ENCODE data around the gene TEX13B.

Gene TEX13B

DNA sequence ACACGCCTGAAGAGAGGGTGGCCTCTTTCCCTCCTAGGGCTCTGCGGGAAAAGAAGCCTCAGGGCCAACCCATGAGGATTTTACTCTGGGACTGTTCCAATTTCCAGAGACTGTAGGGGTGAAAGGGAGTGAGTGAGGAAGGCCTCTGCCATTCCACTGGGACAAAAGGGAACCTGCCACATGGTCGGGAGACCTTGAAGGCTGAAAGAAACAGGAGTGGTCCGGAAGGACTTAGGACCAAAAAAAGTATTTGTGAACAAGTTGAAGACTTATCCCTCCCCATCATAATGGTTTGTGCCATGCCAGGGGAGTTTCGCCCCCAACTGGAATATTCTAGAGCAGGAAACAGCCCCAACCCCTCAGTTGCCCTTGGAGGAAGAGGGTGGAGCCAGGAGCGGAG is at the start of gene TEX13B:
Gene TEX13B, minus strand, starts transcription at position 15 of the 400 bp plus-strand sequence. CDS start 243 bp downstream, outside the sequence.
- Mint-ChIP-seq H3K9me3 (no peaks in the 10 kb centered on the region), H3K36me3 (no peaks in the 10 kb centered on the region), H3K4me3 (no peak within 1 kb of the TSS), H3K4me1 (peaks cover 8% of the 10 kb centered on the region), H3K27ac (no peak within 1 kb of the TSS), H3K27me3 (no peaks in the 10 kb centered on the region)

DNA sequence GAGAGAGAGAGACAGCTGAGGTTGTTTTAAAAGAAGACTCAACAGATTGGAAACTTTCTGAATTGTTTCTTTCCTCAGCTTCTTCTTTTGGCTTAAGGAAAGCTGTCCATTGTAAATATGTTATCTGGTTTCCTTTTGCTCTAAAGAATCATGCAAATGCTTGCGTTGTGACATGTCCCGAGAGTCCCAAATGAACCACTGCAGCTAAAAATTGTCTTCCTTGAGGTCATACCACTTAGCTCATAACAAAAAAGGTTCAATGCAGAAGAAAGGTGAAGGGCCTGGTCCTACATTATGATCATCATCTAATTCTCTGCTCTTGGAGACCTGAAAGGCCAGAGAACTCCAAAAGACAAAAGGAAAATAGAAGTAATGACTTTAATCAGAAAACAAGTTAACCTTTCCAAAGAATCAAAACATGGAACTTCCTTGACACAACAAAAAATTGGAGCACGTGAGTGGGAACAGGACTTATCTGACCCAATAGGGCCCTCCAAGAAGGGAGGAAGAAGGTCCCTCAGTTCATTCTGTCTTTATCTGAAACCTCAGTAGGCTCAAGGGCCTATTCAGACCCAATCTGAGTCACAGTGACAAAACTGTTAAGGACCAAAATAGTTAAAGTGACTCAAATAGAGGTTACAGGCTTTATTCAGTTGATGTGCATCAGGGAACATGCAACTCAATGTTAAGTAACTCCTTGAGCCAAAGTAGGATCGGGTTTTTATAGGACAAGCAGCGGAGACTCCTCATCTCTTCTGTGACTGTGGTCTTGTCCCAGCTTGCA is 48.0 kb upstream of the TEX13B start:
- Mint-ChIP-seq H3K36me3 (no peaks in the 10 kb centered on the region), H3K4me1 (peaks cover 71% of the 10 kb centered on the region), H3K27ac (no peak overlapping the region), H3K4me3 (peak overlapping the region; percentile 36), H3K9me3 (no peaks in the 10 kb centered on the region), H3K27me3 (no peaks in the 10 kb centered on the region)

- H3K27me3 Mint-ChIP-seq: no peaks in the 10 kb centered on the region
- H3K4me3 Mint-ChIP-seq: peak overlapping the region; percentile 5
- peaks cover 80% of the 10 kb centered on the region for H3K4me1 Mint-ChIP-seq
- no peaks in the 10 kb centered on the region for H3K9me3 Mint-ChIP-seq
- H3K27ac Mint-ChIP-seq: no peak overlapping the region
- peaks cover 2% of the 10 kb centered on the region for H3K36me3 Mint-ChIP-seq
These were observed 46.7 kb upstream of the TEX13B start for GRCh38 chrX:108028854-108029253.

- Mint-ChIP-seq H3K9me3 (no peaks in the 10 kb centered on the region), H3K4me1 (peaks cover 86% of the 10 kb centered on the region), H3K27me3 (no peaks in the 10 kb centered on the region), H3K36me3 (peaks cover 2% of the 10 kb centered on the region), H3K27ac (no peak overlapping the region), H3K4me3 (peak overlapping the region; percentile 5)
These were observed 43.9 kb upstream of the TEX13B start for GRCh38 chrX:108025954-108026600.

GRCh38 chrX:108025376-108025775 is 43.2 kb upstream of the TEX13B start:
- H3K4me3 Mint-ChIP-seq: no peak overlapping the region
- no peaks in the 10 kb centered on the region for H3K9me3 Mint-ChIP-seq
- H3K4me1 Mint-ChIP-seq: peaks cover 85% of the 10 kb centered on the region
- peaks cover 2% of the 10 kb centered on the region for H3K36me3 Mint-ChIP-seq
- no peaks in the 10 kb centered on the region for H3K27me3 Mint-ChIP-seq
- no peak overlapping the region for H3K27ac Mint-ChIP-seq

- H3K36me3 Mint-ChIP-seq: peaks cover 2% of the 10 kb centered on the region
- no peaks in the 10 kb centered on the region for H3K9me3 Mint-ChIP-seq
- H3K4me3 Mint-ChIP-seq: peak overlapping the region; percentile 37
- no peaks in the 10 kb centered on the region for H3K27me3 Mint-ChIP-seq
- peak overlapping the region; percentile 65 for H3K27ac Mint-ChIP-seq
- H3K4me1 Mint-ChIP-seq: peaks cover 86% of the 10 kb centered on the region
These were observed 40.4 kb upstream of the TEX13B start for GRCh38 chrX:108022491-108023089.

DNA sequence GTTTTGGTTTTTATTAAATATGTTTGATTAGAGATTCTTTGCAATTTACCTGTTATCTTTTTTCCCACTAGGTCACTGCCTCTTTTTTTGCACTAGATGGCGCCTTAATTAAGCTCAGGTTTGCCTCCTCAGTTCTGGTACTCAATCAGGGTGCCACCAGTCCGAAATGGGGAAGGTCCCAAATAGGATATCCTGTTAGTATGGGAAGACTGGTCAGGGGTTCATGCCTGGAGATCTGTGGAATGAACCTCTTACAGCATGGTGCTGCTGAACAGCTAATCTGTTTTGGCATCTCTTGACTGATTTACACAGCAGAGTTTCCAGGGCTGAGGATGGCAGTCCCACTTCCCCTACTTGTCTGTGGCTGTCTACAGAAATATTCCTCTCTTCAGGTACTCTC is 38.5 kb upstream of the TEX13B start:
- Mint-ChIP-seq H3K27ac (peak overlapping the region; percentile 92), H3K9me3 (no peaks in the 10 kb centered on the region), H3K4me3 (peak overlapping the region; percentile 84), H3K4me1 (peaks cover 84% of the 10 kb centered on the region), H3K36me3 (peaks cover 3% of the 10 kb centered on the region), H3K27me3 (no peaks in the 10 kb centered on the region)

GRCh38 chrX:108019382-108019875 is 37.3 kb upstream of the TEX13B start:
- H3K9me3 Mint-ChIP-seq: no peaks in the 10 kb centered on the region
- H3K36me3 Mint-ChIP-seq: peaks cover 3% of the 10 kb centered on the region
- H3K27me3 Mint-ChIP-seq: no peaks in the 10 kb centered on the region
- no peak overlapping the region for H3K27ac Mint-ChIP-seq
- H3K4me1 Mint-ChIP-seq: peaks cover 76% of the 10 kb centered on the region
- peak overlapping the region; percentile 84 for H3K4me3 Mint-ChIP-seq

DNA sequence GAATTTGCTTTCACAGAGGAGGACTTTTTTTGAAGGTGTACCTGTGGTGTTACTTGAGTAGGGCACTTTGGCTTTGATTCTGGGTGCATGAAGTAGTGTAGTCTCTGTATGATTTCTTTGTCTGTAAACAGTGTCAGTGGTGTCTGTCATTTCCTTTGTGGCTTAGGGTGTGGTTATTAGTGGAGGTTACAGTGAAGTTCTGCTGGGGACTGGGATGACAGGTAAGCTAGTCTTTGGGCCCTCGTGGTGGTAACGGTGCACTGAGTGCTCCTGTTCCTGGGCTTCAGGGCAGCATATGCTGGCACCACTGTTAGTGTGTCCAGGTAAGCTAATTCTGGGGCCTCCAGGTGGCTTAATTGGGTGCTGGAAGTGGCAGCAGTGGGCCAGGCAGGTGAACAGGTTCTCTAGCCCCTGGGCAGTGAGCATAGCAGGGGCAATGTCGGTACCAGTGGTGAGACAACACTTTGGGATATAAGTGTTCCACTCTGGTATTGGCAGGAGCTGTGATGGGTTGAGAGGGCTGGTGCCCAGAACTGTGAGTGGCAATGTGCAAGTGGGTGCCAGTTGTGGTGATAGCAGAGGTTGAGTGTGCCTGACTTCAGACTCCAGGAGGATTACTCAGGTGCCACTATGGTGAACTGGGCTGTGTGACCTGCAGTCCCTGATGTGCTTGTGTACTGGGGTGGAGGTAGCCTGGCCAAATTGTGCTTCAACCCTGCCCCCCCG is 36.6 kb upstream of the TEX13B start:
- Mint-ChIP-seq H3K4me1 (peaks cover 70% of the 10 kb centered on the region), H3K4me3 (peak overlapping the region; percentile 84), H3K36me3 (peaks cover 5% of the 10 kb centered on the region)

GRCh38 chrX:108001218-108001814 is 19.1 kb upstream of the TEX13B start:
- H3K27ac Mint-ChIP-seq: no peak overlapping the region
- no peaks in the 10 kb centered on the region for H3K9me3 Mint-ChIP-seq
- H3K4me1 Mint-ChIP-seq: peaks cover 9% of the 10 kb centered on the region

More for the DNA sequence above, 36.6 kb upstream of the TEX13B start:
- peak overlapping the region; percentile 76 for H3K27ac Mint-ChIP-seq
- no peaks in the 10 kb centered on the region for H3K27me3 Mint-ChIP-seq
- no peaks in the 10 kb centered on the region for H3K9me3 Mint-ChIP-seq

DNA sequence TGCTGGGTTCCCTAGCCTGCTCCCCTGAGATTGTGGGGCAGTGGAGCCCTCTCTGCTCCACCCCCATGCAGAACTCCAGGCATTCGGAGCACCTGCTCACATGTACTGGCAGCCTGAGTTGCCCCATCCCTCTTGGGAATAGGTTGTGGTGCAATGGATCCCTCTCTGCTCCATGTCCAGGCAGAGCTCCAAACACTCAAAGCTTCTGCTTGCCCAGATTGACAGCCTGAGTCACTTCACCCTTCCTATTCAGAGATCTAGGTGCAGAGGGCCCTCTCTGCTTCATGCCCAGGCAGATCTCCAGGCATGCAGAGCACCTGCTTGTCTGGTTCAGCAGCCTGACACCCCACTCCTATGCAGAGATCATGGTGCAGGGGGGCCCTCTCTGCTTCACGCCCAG is 18.6 kb upstream of the TEX13B start:
- H3K36me3 Mint-ChIP-seq: peaks cover 1% of the 10 kb centered on the region
- no peaks in the 10 kb centered on the region for H3K9me3 Mint-ChIP-seq
- peaks cover 9% of the 10 kb centered on the region for H3K4me1 Mint-ChIP-seq
- no peak overlapping the region for H3K27ac Mint-ChIP-seq
- H3K4me3 Mint-ChIP-seq: no peak overlapping the region
- H3K27me3 Mint-ChIP-seq: no peaks in the 10 kb centered on the region

More at GRCh38 chrX:108001218-108001814, 19.1 kb upstream of the TEX13B start:
- H3K36me3 Mint-ChIP-seq: peaks cover 1% of the 10 kb centered on the region
- no peaks in the 10 kb centered on the region for H3K27me3 Mint-ChIP-seq
- no peak overlapping the region for H3K4me3 Mint-ChIP-seq

DNA sequence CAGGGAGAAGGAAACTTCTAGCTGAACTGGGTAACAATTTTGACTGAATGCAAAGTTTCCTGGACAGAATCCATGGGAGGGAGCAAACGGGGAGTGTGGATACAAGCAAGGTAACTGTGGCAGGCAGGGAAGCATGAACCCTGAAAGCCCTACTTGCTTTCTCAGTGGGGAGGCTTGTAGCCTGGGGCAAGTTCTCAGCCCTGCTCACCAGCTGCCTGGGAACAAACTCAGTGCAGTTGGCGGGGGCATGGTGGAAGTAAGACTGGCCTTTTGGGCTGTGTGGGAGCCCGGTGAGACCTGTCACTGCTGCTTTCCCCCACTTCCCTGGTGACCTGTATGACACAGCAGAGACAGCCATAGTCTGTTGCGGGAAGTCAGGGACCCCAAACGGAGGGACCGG is 14.0 kb upstream of the TEX13B start:
- H3K27me3 Mint-ChIP-seq: peaks cover 1% of the 10 kb centered on the region
- H3K27ac Mint-ChIP-seq: no peak overlapping the region
- peaks cover 2% of the 10 kb centered on the region for H3K4me1 Mint-ChIP-seq
- no peak overlapping the region for H3K4me3 Mint-ChIP-seq
- H3K36me3 Mint-ChIP-seq: peaks cover 2% of the 10 kb centered on the region
- no peaks in the 10 kb centered on the region for H3K9me3 Mint-ChIP-seq

- H3K9me3 Mint-ChIP-seq: peaks cover 4% of the 10 kb centered on the region
These were observed 2.9 kb upstream of the TEX13B start for GRCh38 chrX:107985033-107985432.

GRCh38 chrX:107979534-107979933 is 2.6 kb downstream of the TEX13B start:
- no peaks in the 10 kb centered on the region for H3K9me3 Mint-ChIP-seq
- H3K4me3 Mint-ChIP-seq: no peak overlapping the region
- no peaks in the 10 kb centered on the region for H3K36me3 Mint-ChIP-seq
- no peaks in the 10 kb centered on the region for H3K27me3 Mint-ChIP-seq
- peaks cover 8% of the 10 kb centered on the region for H3K4me1 Mint-ChIP-seq
- no peak overlapping the region for H3K27ac Mint-ChIP-seq

More at GRCh38 chrX:107985033-107985432, 2.9 kb upstream of the TEX13B start:
- H3K27ac Mint-ChIP-seq: no peak overlapping the region
- H3K4me1 Mint-ChIP-seq: peaks cover 4% of the 10 kb centered on the region
- no peak overlapping the region for H3K4me3 Mint-ChIP-seq
- H3K36me3 Mint-ChIP-seq: no peaks in the 10 kb centered on the region
- H3K27me3 Mint-ChIP-seq: no peaks in the 10 kb centered on the region

Data from activated naive CD4-positive, alpha-beta T cell treated with anti-CD3 and anti-CD28 coated beads, Interleukin-2, amount 50 U/mL, for 24 hours (primary cell).